Activated naive CD8-positive, alpha-beta T cell treated with anti-CD3 and anti-CD28 coated beads, Interleukin-2, amount 50 U/mL, for 24 hours (primary cell): ENCODE results near the gene WDR35.
A peak's percentile ranks its signal among the peaks of the same experiment; 100 is the strongest.
"Not testable (repeated sequence)": the region's sequence is repeated elsewhere in the genome, so short reads cannot be mapped to it uniquely, and the experiment has no call there.

Experiments used
- ATAC-seq: fragments of 150-1000 bp; cut with Tn5 transposase; one replicate; pipeline ENCODE4 v1.10.0; 2021
- DNase-seq: peaks from one replicate; pipeline ENCODE4 v3.0.0; 2021
- H3K27ac Mint-ChIP-seq: one replicate; pipeline ENCODE4 v1.8.0; 2021; ENCODE audit warnings: mild to moderate bottlenecking, mixed read lengths
- H3K27me3 Mint-ChIP-seq: one replicate; pipeline ENCODE4 v1.8.0; 2021; ENCODE audit warnings: mixed read lengths
- H3K36me3 Mint-ChIP-seq: one replicate; pipeline ENCODE4 v1.8.0; 2021; ENCODE audit warnings: low read depth, mixed read lengths
- H3K4me1 Mint-ChIP-seq: one replicate; pipeline ENCODE4 v1.8.0; 2021; ENCODE audit warnings: mixed read lengths
- H3K4me3 Mint-ChIP-seq: one replicate; pipeline ENCODE4 v1.8.0; 2021; ENCODE audit warnings: mild to moderate bottlenecking, moderate library complexity, mixed read lengths
- H3K9me3 Mint-ChIP-seq: one replicate; pipeline ENCODE4 v1.8.0; 2021; ENCODE audit warnings: mixed read lengths

WDR35 gene

DNA sequence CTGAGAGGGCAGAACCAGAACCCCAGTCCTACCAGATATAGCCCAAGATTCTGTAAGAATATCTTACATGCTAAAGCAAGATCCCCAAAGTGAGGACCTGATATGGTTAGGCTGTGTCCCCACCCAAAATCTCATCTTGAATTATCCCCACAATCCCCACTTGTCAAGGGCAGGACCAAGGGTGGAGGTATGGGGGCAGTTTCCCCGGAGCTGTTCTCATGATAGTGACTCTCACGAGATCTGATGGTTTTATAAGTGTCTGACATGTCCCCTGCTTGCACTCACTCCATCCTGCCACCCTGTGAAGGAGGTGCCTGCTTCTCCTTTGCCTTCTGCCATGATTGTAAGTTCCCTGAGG lies 108.0 kb downstream of the WDR35 start:
- Mint-ChIP-seq H3K9me3 (no peaks in the 10 kb centered on the region), H3K4me1 (no peaks in the 10 kb centered on the region), H3K27me3 (no peaks in the 10 kb centered on the region), H3K36me3 (peaks cover 7% of the 10 kb centered on the region), H3K4me3 (no peak overlapping the region), H3K27ac (no peak overlapping the region)
- no peak for DNase-seq
- no peak for ATAC-seq

DNA sequence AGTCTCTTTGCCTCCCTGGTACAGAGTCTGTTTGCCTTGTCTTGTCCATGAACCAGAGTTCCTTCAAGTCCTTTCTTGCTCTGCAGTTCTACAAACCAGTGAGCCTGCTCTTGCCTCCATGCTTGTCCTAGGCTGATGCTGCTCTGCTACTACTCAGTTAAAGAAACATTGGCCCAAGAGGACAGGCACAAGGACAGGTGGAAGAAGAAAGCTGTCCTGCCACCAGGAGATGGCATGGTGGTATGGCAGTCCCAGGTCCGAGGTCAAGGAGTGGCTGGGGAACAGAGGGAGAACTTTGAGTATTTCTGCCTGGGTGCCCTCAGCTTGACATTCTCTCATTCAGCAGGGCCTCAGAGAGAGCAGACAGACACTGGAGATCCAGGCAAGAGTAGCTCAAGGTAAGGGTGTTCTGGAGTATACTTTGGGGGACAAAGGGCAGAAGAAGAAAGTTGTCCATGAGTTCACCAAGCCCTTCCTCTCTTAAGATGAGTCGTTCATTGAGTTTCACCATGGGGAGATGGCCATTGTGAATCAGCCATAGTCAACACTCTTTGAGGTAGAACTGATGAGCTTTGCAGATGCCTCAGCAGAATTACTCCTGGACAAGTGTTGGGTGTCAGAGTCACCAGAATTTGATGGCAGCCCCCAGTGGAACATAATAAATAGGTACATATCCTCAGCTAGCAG lies 108.5 kb downstream of the WDR35 start:
- peaks cover 7% of the 10 kb centered on the region for H3K36me3 Mint-ChIP-seq
- DNase-seq, result no peak
- ATAC-seq, result no peak

DNA sequence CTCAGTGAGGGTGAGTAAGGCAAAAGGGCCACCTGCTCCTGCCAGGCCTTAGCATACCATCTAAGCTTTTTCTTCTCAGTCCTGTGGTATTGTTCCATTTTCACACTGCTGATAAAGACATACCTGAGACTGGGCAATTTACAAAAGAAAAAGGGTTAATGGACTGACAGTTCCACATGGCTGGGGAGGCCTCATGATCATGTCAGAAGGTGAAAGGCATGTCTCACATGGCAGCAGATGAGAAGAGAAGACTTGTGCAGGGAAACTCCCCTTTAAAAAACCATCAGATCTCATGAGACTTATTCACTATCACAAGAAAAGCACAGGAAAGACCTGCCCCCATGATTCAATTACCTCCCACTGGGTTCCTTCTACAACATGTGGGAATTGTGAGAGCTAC lies 109.7 kb downstream of the WDR35 start:
- ATAC-seq, H3K36me3 Mint-ChIP-seq, H3K4me1 Mint-ChIP-seq, H3K4me3 Mint-ChIP-seq, DNase-seq, H3K27me3 Mint-ChIP-seq, H3K9me3 Mint-ChIP-seq, H3K27ac Mint-ChIP-seq: not testable (repeated sequence)

More for the DNA sequence above, 108.5 kb downstream of the WDR35 start:
- Mint-ChIP-seq H3K4me3 (no peak overlapping the region), H3K4me1 (no peaks in the 10 kb centered on the region), H3K27ac (no peak overlapping the region), H3K27me3 (no peaks in the 10 kb centered on the region), H3K9me3 (no peaks in the 10 kb centered on the region)

DNA sequence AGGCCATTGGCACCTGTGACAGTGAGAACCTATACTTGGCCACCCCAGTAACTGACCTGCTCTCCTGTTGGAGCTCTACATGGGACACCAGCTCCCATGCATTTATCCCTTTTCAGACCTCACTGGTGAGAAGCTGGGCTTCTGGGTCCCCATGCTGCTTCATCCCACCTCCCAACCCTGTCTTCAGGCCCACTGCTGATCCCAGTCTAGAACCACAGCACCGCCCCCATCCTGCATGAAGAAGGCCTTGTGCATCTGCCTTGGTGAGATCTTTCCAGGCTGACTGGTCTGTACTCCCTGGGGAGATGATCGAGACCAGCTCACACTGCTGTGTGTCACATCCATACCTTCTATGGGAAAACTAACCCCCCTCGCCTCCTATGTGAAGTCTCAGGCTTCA lies 110.8 kb downstream of the WDR35 start:
- H3K4me1 Mint-ChIP-seq, result no peaks in the 10 kb centered on the region
- H3K36me3 Mint-ChIP-seq, result peaks cover 7% of the 10 kb centered on the region
- H3K4me3 Mint-ChIP-seq, result no peak overlapping the region

DNA sequence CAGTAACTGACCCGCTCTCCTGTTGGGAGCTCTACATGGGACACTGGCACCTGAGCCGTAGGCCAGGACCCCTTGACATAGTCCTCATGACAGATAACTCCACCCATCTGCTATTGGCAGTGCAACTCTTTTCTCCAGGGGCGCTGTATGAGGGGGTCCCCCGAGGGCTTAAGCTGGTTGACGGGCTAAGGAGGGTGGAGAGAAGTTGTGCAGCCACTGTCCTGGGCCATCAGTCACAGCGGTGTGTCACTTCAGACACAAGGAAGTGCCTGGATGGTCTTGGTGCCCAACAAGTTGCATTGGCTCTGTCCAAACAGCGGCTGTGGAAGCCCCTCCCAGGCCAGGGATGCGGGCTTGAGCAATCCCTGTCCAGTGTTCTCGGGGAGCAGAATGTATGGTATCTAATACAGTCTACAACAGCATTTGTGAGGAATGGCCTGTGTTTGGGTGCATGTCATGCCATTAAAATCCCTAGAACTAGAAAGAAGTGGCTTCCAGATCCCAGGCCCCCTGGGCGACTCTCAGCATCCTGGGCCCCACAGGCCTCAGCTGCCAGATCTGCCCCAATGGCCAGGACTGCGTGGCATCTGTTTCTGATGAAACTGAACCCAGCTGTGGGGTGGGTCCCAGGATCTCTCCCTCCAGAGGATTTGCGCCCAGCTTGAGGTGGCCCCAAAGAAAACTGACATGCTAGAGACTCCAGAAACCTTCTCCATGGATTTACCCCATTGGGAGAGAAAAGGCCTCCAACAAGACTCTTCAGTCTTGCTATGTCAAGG lies 111.4 kb downstream of the WDR35 start:
- DNase-seq (no peak), ATAC-seq (no peak)
- H3K36me3 Mint-ChIP-seq, result peaks cover 7% of the 10 kb centered on the region
- no peaks in the 10 kb centered on the region for H3K9me3 Mint-ChIP-seq
- H3K27ac Mint-ChIP-seq, result no peak overlapping the region
- H3K27me3 Mint-ChIP-seq, result no peaks in the 10 kb centered on the region
- H3K4me1 Mint-ChIP-seq, result no peaks in the 10 kb centered on the region
- no peak overlapping the region for H3K4me3 Mint-ChIP-seq

More for the DNA sequence above, 110.8 kb downstream of the WDR35 start:
- Mint-ChIP-seq H3K9me3 (no peaks in the 10 kb centered on the region), H3K27ac (no peak overlapping the region), H3K27me3 (no peaks in the 10 kb centered on the region)
- no peak for DNase-seq
- no peak for ATAC-seq

DNA sequence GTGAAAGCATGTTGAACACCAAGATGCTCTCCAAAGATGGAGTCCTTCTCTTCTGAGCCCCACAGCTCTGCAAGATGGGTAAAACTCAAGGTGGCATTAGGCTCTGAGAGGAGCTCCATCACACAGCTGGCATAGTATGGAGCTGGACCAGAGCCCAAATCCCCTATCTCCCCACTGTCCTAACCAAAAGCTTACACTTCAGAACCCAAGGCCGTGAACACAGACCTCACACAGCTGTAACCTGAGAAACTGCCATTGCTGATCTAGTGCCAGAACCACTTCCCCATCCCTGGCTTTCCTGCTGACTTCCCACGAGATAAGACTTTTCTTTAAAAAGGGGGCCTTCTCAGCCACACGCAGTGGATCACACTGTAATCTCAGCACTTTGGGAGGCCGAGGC lies 113.2 kb downstream of the WDR35 start:
- Mint-ChIP-seq H3K36me3 (peaks cover 7% of the 10 kb centered on the region), H3K27ac (no peak overlapping the region), H3K9me3 (no peaks in the 10 kb centered on the region), H3K4me1 (no peaks in the 10 kb centered on the region), H3K27me3 (no peaks in the 10 kb centered on the region), H3K4me3 (no peak overlapping the region)
- DNase-seq, result no peak
- ATAC-seq, result no peak

DNA sequence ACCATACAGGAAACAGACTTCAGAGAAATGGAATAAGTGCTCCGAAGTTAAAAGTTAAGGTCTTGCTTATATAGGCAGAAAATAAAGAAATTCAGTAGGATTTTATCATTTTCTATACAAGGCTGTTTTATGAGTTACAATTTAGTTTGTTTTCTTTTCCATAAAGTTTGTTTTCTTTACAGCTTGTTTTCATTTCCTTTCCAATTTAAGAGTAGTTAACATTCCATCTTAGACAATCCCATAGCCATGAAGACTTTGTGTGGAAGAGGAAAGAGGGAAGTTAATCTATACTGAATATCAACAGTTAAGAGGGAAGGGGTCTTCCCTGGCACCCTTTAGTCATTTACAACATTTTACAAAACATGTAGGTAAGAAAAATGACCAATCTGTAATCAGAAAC lies 114.6 kb downstream of the WDR35 start:
- no peak overlapping the region for H3K27ac Mint-ChIP-seq
- peaks cover 7% of the 10 kb centered on the region for H3K36me3 Mint-ChIP-seq
- H3K4me1 Mint-ChIP-seq, result peaks cover under 1% of the 10 kb centered on the region
- no peak overlapping the region for H3K4me3 Mint-ChIP-seq
- H3K27me3 Mint-ChIP-seq, result no peaks in the 10 kb centered on the region
- DNase-seq, result no peak
- ATAC-seq, result no peak
- no peaks in the 10 kb centered on the region for H3K9me3 Mint-ChIP-seq

DNA sequence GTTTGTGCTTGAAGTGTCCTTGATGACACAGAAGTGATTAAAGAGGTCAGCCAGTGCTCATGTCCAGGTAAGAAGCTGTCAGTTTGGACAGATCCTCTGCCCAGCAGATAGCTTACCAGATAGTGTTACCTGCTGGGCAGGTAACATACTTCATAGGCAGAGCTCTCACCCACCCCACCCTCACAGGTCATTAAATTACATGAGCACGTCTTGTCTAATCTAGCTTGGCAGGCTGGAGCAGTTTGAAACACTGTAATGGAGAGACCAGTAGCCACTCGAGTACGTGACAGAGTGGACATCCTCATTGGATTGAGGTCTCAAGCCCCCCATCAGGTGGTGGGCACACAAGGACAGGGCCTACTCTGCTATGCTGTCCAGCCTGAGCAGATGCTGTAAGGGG lies 115.2 kb downstream of the WDR35 start:
- ATAC-seq, result no peak
- Mint-ChIP-seq H3K4me3 (no peak overlapping the region), H3K27me3 (no peaks in the 10 kb centered on the region), H3K36me3 (peaks cover 5% of the 10 kb centered on the region), H3K27ac (no peak overlapping the region), H3K9me3 (no peaks in the 10 kb centered on the region), H3K4me1 (peaks cover 5% of the 10 kb centered on the region)
- no peak for DNase-seq

DNA sequence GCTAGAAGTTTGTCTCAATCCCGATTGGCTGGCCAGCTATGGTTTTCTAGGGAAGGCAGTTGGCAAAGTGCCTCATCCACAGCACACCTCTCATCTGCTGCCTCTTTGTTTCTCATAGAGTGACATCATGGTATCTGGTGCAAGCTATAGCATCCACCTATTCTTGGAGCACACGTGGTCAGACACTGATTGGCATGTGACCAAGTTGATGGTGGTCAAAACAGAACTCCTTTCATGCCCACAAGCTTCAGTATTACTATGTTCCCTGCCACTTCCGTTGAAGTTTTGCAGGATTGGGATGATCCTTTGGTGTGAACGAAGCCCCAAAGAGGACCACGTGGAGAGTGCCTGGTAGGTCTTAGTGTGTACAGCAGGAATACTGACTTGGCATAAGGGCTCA lies 116.9 kb downstream of the WDR35 start:
- ATAC-seq (no peak), DNase-seq (no peak)
- no peaks in the 10 kb centered on the region for H3K36me3 Mint-ChIP-seq
- no peak overlapping the region for H3K27ac Mint-ChIP-seq
- peaks cover 18% of the 10 kb centered on the region for H3K4me1 Mint-ChIP-seq
- no peaks in the 10 kb centered on the region for H3K9me3 Mint-ChIP-seq
- no peaks in the 10 kb centered on the region for H3K27me3 Mint-ChIP-seq
- H3K4me3 Mint-ChIP-seq, result no peak overlapping the region

DNA sequence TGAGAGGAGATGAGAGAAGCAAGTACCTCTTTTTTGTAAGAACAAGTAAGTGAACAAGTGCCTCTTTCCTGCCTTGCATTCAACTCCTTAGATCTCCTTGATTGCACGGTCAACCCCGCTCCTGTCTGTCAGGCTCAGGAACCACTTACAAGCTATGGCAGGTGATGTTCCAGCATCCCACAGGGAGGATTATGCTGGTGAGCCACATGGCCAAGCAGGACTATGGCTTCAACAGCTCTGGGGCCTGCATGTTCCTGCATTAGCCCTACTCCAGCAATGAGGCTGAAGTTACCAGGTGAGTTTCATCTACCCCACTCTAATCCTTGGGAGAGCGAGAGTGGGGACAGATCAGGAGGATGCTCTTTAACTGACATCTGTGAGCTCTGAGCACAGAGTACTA lies 117.6 kb downstream of the WDR35 start:
- DNase-seq (no peak), ATAC-seq (no peak)
- no peaks in the 10 kb centered on the region for H3K9me3 Mint-ChIP-seq
- no peak overlapping the region for H3K4me3 Mint-ChIP-seq
- H3K4me1 Mint-ChIP-seq, result peaks cover 24% of the 10 kb centered on the region
- no peak overlapping the region for H3K27ac Mint-ChIP-seq
- H3K27me3 Mint-ChIP-seq, result no peaks in the 10 kb centered on the region
- H3K36me3 Mint-ChIP-seq, result no peaks in the 10 kb centered on the region

DNA sequence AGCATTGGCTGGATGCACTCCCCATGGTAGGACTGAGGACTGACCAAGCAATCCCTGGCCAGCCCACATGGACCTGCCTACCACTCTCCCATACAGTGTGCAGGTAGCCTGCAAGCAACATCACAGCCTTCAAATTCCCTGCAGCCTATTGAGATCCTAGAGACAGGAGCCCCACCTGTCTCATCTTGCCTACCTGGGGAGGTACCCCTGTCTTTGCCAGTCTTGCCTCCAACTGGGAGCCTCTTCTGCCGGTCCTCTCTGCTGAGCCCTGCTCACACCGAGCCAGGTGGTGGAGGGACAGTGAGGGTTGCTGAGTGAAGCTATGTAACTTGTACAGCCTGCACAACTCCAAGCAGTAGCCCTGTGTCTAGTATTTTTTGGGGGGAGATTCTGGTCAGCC lies 118.1 kb downstream of the WDR35 start:
- Mint-ChIP-seq H3K36me3 (no peaks in the 10 kb centered on the region), H3K9me3 (no peaks in the 10 kb centered on the region), H3K4me1 (peaks cover 24% of the 10 kb centered on the region), H3K27me3 (no peaks in the 10 kb centered on the region), H3K27ac (no peak overlapping the region), H3K4me3 (no peak overlapping the region)
- no peak for DNase-seq
- ATAC-seq, result no peak

DNA sequence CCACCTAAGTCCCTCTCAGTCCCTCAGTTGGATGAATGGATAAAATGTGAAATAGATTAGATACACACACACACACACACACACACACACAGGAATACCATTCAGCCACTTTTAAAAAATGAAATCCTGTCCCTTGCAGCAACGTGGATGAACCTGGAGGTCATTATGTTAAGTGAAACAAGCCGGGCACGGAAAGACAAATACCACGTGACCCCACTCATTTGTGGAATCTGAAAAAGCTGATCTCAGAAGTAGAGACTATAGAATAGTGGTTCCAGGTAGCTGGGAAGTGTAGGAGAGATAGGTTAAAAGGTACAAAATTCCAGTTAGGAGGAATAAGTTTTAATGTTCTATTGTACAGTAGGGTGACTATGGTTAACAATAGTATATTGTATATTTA lies 119.1 kb downstream of the WDR35 start:
- Mint-ChIP-seq H3K4me3 (no peak overlapping the region), H3K27ac (no peak overlapping the region), H3K36me3 (no peaks in the 10 kb centered on the region), H3K4me1 (peaks cover 26% of the 10 kb centered on the region), H3K9me3 (no peaks in the 10 kb centered on the region), H3K27me3 (no peaks in the 10 kb centered on the region)
- no peak for DNase-seq
- ATAC-seq, result no peak

DNA sequence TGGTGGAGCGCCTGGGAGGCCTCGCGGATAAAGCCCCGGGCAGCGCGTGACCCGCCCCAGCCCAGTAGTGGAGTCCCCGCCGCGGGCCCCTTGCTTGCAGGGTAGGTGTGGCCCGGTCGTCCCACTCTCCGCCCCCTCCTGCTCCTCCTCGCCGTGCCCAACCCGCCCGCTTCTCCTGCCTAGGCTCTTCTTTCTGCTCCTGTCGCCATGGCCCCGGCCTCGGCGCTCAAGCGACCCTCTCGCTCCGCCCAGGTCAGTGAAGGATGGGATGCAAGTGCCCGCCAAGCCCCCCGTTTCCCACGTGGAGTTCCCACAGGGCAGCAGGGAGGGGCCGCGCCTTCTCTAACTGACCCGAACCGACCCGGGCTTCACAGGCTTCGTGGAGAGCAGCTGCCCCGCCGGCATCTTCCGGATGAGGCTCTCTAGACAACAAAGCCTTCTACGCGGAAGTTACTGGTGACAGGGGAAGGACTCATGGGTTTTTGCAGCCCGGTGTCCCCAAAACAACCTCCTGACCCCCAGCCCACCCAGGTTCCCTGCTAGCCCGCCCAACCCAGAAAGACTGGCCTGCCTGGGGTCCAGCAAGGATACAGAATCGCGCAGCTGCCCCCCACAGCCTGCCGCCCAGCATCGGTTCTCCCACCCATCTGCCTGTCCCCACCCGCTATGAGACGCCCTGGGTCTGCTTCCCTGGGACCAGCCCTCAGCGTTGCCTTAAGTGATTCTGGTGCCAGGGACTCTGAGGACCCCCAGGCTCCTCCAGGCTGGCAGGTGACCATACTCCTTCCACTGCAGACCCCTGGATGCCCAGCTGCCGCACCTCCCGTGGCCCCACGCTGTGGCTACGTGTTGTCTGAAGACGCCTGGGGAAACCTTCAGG lies 121.0 kb downstream of the WDR35 start:
- Mint-ChIP-seq H3K27ac (peak overlapping the region; percentile 83), H3K36me3 (no peaks in the 10 kb centered on the region), H3K4me3 (peak overlapping the region; percentile 81), H3K27me3 (no peaks in the 10 kb centered on the region), H3K9me3 (no peaks in the 10 kb centered on the region), H3K4me1 (peaks cover 34% of the 10 kb centered on the region)
- DNase-seq, result peak; percentile 56
- ATAC-seq, result peak; percentile 77

DNA sequence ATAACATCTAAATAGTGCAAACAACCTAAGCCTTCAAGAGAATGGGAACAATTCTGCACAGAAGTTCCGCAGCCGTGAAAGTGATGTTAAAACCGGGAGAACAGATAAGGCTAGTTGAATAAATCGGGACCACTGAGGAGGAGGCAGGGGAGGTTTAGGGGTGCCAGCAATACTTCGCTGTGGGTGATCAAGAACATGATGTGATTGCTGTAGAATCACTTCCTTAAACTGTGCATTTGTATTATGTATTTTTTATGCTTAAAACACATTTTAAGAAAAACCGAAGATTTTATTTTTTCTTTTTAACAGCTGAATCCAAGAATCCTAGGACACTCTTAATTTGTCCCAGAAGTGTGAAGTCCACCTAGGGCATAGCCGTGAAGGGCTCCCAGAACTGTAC lies 121.7 kb downstream of the WDR35 start:
- Mint-ChIP-seq H3K27me3 (no peaks in the 10 kb centered on the region), H3K36me3 (no peaks in the 10 kb centered on the region), H3K27ac (no peak overlapping the region), H3K4me1 (peaks cover 34% of the 10 kb centered on the region), H3K4me3 (peak overlapping the region; percentile 81), H3K9me3 (no peaks in the 10 kb centered on the region)
- ATAC-seq (no peak), DNase-seq (no peak)

DNA sequence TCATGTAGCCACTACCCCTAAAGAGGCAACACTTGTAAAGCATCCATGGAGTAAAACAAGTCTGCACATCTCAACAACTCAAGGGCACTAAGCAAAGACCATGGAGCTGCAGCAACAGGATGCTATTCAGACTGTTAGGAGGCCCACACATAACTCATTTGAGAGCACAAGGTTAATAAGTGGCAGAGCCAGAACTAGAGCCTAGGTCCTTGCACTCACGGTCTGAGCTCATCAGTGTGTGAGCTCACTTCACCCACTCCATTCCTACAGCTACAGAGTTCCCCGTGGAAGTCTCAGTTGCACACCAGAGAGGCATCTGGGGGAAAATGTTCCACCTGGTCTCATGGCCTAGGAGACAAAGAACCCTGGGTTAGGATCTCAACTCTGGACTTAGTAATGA lies 123.1 kb downstream of the WDR35 start:
- no peaks in the 10 kb centered on the region for H3K27me3 Mint-ChIP-seq
- no peak overlapping the region for H3K27ac Mint-ChIP-seq
- peaks cover 34% of the 10 kb centered on the region for H3K4me1 Mint-ChIP-seq

More for the DNA sequence above, 123.1 kb downstream of the WDR35 start:
- Mint-ChIP-seq H3K4me3 (no peak overlapping the region), H3K36me3 (no peaks in the 10 kb centered on the region), H3K9me3 (no peaks in the 10 kb centered on the region)
- DNase-seq (no peak), ATAC-seq (no peak)
